Measurements from ENCODE around the gene PELI1. TPM values are rescaled to one million over a fixed set of nuclear protein-coding genes. Genes with fewer than 3 reads are reported as not detected.

The PELI1 gene
- total RNA-seq, 3 donors from 2014 or later (not counting 1 experiment from before 2014, with no cell fraction given) = 42.3 to 141 (median 65.0) TPM

GRCh38 chr2:64045938-64046337 is 98.3 kb downstream of the PELI1 start:
- no peaks in the 10 kb centered on the region for H3K36me3 Mint-ChIP-seq
- 89% methylated on average over 2 of the region's 2 CpGs for WGBS (ENCODE audit: insufficient coverage)
- no peaks in the 10 kb centered on the region for H3K36me3 ChIP-seq (ENCODE audit: control insufficient read depth, insufficient read depth, low read length)
- H3K4me3 Mint-ChIP-seq = no peak overlapping the region
- H3K4me1 Mint-ChIP-seq = peaks cover 6 to 7% of the 10 kb centered on the region in 2 donors
- H3K27me3 ChIP-seq (ENCODE audit: control insufficient read depth, insufficient read depth, low read length) = no peaks in the 10 kb centered on the region
- no peaks in the 10 kb centered on the region for H3K9me3 Mint-ChIP-seq
- H3K27me3 Mint-ChIP-seq (ENCODE audit: low read depth in 2 of 2) = no peaks in the 10 kb centered on the region
- H3K27ac Mint-ChIP-seq = no peak overlapping the region
- H3K27ac ChIP-seq (ENCODE audit: low read length) = no peak overlapping the region
- no peaks in the 10 kb centered on the region for H3K9me3 ChIP-seq (ENCODE audit: control insufficient read depth, insufficient read depth, low read length)
- no peak for ATAC-seq
- H3K4me3 ChIP-seq (ENCODE audit: low read length) = no peak overlapping the region
- no peaks in the 10 kb centered on the region for H3K4me1 ChIP-seq (ENCODE audit: control insufficient read depth, insufficient read depth, low read length)
- no peak for TF ChIP-seq CTCF (IDR thresholded peaks at IDR 0.05)
- intact Hi-C loops (cut with micrococcal nuclease) = no loop called here
- no peak for DNase-seq

Other genes with a start within 250 kb of the PELI1 start
- 10 to 100 TPM; 12.1 to 17.3 (median 13.5) TPM for gene VPS54, start 125.0 kb downstream of the PELI1 start, total RNA-seq